HepG2 (cell line): Measurements from ENCODE around the gene TRMU. TPM values are rescaled to one million over a fixed set of nuclear protein-coding genes. Genes with fewer than 3 reads are reported as not detected.

Experiments used
- CAMTA2 ChIP-seq: sonication (generic); formaldehyde crosslinking; IDR thresholded peaks from 2 replicates; pipeline ENCODE4 v1.4.0; 2020; ENCODE audit warnings: mild to moderate bottlenecking, missing genetic modification reagents, borderline replicate concordance
- FOXO4 ChIP-seq: sonication (generic); formaldehyde crosslinking; conservative IDR thresholded peaks from 2 replicates; pipeline ENCODE4 v1.8.1; 2023; ENCODE audit warnings: missing genetic modification reagents
- FOXP4 ChIP-seq: sonication (generic); formaldehyde crosslinking; IDR thresholded peaks from 2 replicates; pipeline ENCODE4 v1.4.0; 2020; ENCODE audit warnings: missing genetic modification reagents
- GPN1 ChIP-seq: sonication (generic); formaldehyde crosslinking; IDR thresholded peaks from 2 replicates; pipeline ENCODE4 v1.5.1; 2020; ENCODE audit warnings: missing genetic modification reagents, borderline replicate concordance
- GTF2F1 ChIP-seq: fragments of 150-350 bp; IDR thresholded peaks from 2 replicates; pipeline ENCODE4 v1.6.1; 2014; ENCODE audit warnings: low read length
- IKZF4 ChIP-seq: sonication (generic); formaldehyde crosslinking; IDR thresholded peaks from 2 replicates; pipeline ENCODE4 v1.5.1; 2020; ENCODE audit warnings: borderline replicate concordance, mild to moderate bottlenecking, low read depth, missing genetic modification reagents; ENCODE audit errors: not compliant biosample characterization
- PHF8 ChIP-seq: sonication (generic); formaldehyde crosslinking; IDR thresholded peaks from 2 replicates; pipeline ENCODE4 v1.5.0; 2020; ENCODE audit warnings: missing genetic modification reagents
- SMYD3 ChIP-seq: sonication (generic); formaldehyde crosslinking; IDR thresholded peaks from 2 replicates; pipeline ENCODE4 v1.8.1; 2023; ENCODE audit warnings: mild to moderate bottlenecking, missing genetic modification reagents
- THAP7 ChIP-seq: sonication (generic); formaldehyde crosslinking; IDR thresholded peaks from 2 replicates; pipeline ENCODE4 v1.8.1; 2023; ENCODE audit warnings: mild to moderate bottlenecking, missing genetic modification reagents
- ZNF124 ChIP-seq: sonication (generic); formaldehyde crosslinking; IDR thresholded peaks from 2 replicates; pipeline ENCODE4 v1.4.0; 2020; ENCODE audit warnings: missing genetic modification reagents
- ZNF234 ChIP-seq: sonication (generic); formaldehyde crosslinking; conservative IDR thresholded peaks from 2 replicates; pipeline ENCODE4 v1.5.1; 2020; ENCODE audit warnings: mild to moderate bottlenecking, missing genetic modification reagents
- ZNF317 ChIP-seq: sonication (generic); formaldehyde crosslinking; IDR thresholded peaks from 2 replicates; pipeline ENCODE4 v1.5.0; 2020; ENCODE audit warnings: mild to moderate bottlenecking, missing genetic modification reagents
- ZNF503 ChIP-seq: sonication (generic); formaldehyde crosslinking; IDR thresholded peaks from 2 replicates; pipeline ENCODE4 v1.4.0; 2020; ENCODE audit warnings: missing genetic modification reagents
- ZNF674 ChIP-seq: sonication (generic); formaldehyde crosslinking; IDR thresholded peaks from 2 replicates; pipeline ENCODE4 v1.5.0; 2020; ENCODE audit warnings: low read depth, mild to moderate bottlenecking, missing genetic modification reagents
- ZNF737 ChIP-seq: sonication (generic); formaldehyde crosslinking; IDR thresholded peaks from 2 replicates; pipeline ENCODE4 v1.5.0; 2020; ENCODE audit warnings: missing genetic modification reagents, mild to moderate bottlenecking, borderline replicate concordance
- ZNF776 ChIP-seq: sonication (generic); formaldehyde crosslinking; IDR thresholded peaks from 2 replicates; pipeline ENCODE4 v1.4.0; 2020; ENCODE audit warnings: mild to moderate bottlenecking, missing genetic modification reagents
- ZSCAN5A ChIP-seq: sonication (generic); formaldehyde crosslinking; IDR thresholded peaks from 2 replicates; pipeline ENCODE4 v1.8.0; 2022; ENCODE audit warnings: mild to moderate bottlenecking, missing genetic modification reagents, borderline replicate concordance
- polyA plus RNA-seq, 8 experiments: library from polyadenylated mRNA; depleted of rRNA in 3 of 8; stranded (reverse) in 7 of 8; unstranded in 1 of 8; fragments of >200 nt; fragmentation: Illumina TruSeq in 4 of 8; extraction: Trizol in 4 of 8; gene quantifications; 2 replicates each; pipeline versions ENCODE4 v1.2.1 to v1.2.3, GENCODE V29; 2011 to 2016; ENCODE audit warnings: low read depth in 4 of 8, missing spikeins in 1 of 8, mixed read lengths in 1 of 8; ENCODE audit not compliant: insufficient read depth in 1 of 8
- total RNA-seq, 5 experiments: library from RNA; depleted of rRNA; stranded (reverse); fragments of >200 nt; fragmentation: Illumina TruSeq; extraction: Trizol; gene quantifications; 2 replicates each; pipeline ENCODE4 v1.2.3, GENCODE V29; 2016; ENCODE audit warnings: low read depth in 1 of 5

TRMU gene
- total and polyA plus RNA-seq, 2 of the 13 experiments (the other 11 are each of a cell fraction or from before 2014, with no cell fraction given): 31.0 to 50.2 TPM

- TF ChIP-seq FOXP4 (CRISPR knock-in tag) (peak; percentile 27; the same call in 1 of the 2 replicates), CAMTA2 (CRISPR knock-in tag) (peak; percentile 23; the same call in 1 of the 2 replicates), ZNF317 (CRISPR knock-in tag) (peak; percentile 52; the same call in 1 of the 2 replicates), ZNF234 (CRISPR knock-in tag) (no peak), THAP7 (CRISPR knock-in tag) (peak; percentile 91; the same call in 1 of the 2 replicates), ZNF737 (CRISPR knock-in tag) (no peak), ZNF674 (no peak), GPN1 (CRISPR knock-in tag) (no peak), IKZF4 (CRISPR knock-in tag) (peak; percentile 8), ZSCAN5A (CRISPR knock-in tag) (peak; percentile 75), PHF8 (peak; percentile 59), ZNF776 (CRISPR knock-in tag) (peak; percentile 51; the same call in 1 of the 2 replicates), ZNF124 (CRISPR knock-in tag) (no peak), GTF2F1 (0 out of 2 replicates have a peak, but pooled peaks have one; percentile 29), ZNF503 (CRISPR knock-in tag) (0 out of 2 replicates have a peak, but pooled peaks have one; percentile 11), SMYD3 (CRISPR knock-in tag) (peak; percentile 99), FOXO4 (0 out of 2 replicates have a peak, but pooled peaks have one; percentile 88)
Observed at GRCh38 chr22:46296257-46297150, 39.0 kb upstream of the TRMU start, which contains the start of gene GTSE1 (continued).
